Activated T-cell treated with anti-CD3 and anti-CD28 coated beads for 1 hour (primary cell): Measurements from ENCODE around the gene ZNF521.

Source experiments
- DNase-seq: peaks from one replicate; pipeline ENCODE4 v3.0.0-alpha.2; 2020; ENCODE audit warnings: low read depth

The ZNF521 gene

DNA sequence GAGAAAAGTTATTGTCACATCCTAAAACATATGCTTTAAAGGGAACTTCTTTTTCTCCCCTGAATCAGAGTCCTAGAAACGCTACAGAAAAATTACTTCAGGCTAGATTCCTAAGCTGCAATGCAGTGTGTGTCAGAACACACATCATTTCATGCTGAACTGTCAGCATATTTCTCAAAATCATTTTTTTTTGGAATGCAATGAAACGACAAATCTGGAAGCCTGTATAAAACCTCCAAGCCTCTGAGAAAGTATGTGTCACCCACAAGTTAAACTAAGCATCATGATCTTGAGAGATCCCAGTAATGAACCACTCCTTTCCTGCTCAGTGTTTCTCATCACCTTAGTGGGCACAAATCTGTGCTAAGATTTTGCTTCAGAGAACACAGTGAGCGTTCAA is 276.2 kb downstream of the ZNF521 start:
- DNase-seq: no peak

GRCh38 chr18:25075331-25075730 is 276.6 kb downstream of the ZNF521 start:
- DNase-seq: no peak

- DNase-seq: no peak
Measured at GRCh38 chr18:25074925-25075324, 277.0 kb downstream of the ZNF521 start.

DNA sequence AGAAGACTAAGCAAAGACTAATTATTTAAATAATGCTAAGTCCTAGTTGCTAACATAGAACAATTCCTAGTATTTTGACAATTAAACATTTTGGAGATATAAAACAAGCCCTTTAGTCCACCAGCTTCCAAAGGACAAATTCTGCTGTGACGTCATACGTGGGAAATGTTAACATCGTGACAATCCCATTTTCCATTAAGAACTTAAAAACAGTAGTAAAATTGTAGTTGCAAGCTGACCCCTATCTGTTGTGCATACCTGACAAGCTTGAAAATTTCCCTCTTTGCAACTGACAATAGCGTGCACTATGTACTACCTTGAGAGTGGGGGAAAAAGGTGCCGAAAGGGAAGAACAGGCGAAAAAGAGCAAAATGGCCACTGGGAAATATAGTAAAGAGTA is 279.8 kb downstream of the ZNF521 start:
- DNase-seq: no peak

GRCh38 chr18:25067275-25068025 is 284.5 kb downstream of the ZNF521 start:
- DNase-seq: no peak

DNA sequence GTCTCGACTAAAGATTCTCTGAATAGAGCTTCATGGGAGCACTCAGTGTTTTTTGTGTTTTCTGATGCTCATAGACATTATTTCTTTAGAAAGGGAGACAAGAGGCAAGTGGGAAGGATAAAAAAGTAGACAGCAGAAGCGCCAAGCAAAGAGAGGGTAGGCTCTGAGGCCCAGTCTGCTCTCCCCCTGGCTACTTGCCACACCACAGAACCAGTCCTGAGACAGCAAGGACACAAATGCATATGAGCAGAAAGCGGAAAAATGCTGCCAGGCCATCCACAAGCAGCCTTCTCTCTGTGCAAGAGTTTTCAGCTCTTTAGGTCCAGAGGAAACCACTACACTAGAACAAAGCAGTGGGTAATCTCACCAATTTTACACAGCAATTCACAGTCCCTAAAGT is 285.4 kb downstream of the ZNF521 start:
- no peak for DNase-seq

GRCh38 chr18:25062720-25063119 is 289.2 kb downstream of the ZNF521 start:
- DNase-seq: no peak

- DNase-seq: no peak
Measured at GRCh38 chr18:25061395-25061794, 290.6 kb downstream of the ZNF521 start.

DNA sequence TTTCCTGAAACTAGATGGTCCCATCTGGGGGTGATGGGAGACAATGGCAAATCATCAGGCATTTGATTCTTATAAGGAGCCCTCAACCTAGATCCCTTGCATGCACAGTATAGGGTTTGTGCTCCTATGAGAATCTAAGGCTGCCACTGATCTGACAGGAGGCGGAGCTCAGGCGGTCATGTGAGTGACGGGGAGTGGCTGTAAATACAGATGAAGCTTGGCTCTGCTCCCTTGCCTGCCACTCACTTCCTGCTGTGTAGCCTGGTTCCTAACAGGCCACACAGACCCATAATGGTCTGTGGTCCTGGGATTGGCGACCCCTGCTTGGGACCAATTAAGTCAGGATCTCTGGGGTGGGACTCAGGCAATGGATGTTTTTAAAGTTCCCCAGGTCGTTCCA is 293.4 kb downstream of the ZNF521 start:
- DNase-seq: no peak

DNA sequence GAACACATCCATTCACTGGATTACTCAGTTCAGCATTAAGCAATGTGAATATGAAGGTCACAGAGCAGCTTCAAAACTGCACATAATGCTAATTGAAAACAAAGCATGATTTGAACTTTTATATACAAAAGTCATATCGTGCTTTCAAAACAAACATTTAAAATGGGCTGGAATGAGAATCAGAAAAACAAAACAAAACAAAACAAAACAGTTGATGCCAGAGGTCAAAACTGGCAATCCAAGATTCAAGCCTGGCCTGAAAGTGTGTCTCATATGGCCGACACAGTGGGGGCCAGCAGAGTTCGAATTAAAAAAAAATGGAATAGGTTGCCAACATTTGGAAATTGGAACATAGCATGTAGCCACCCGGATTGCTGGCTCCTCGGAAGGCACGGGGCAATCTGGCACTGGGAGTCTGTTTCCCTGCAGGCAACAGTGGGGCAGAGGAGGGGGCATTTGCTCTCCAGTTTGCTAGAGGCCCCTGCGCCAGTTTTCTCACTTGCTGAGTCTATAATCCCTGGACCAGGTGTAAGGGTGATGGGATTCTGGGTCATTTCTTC is 294.4 kb downstream of the ZNF521 start:
- DNase-seq: no peak

DNA sequence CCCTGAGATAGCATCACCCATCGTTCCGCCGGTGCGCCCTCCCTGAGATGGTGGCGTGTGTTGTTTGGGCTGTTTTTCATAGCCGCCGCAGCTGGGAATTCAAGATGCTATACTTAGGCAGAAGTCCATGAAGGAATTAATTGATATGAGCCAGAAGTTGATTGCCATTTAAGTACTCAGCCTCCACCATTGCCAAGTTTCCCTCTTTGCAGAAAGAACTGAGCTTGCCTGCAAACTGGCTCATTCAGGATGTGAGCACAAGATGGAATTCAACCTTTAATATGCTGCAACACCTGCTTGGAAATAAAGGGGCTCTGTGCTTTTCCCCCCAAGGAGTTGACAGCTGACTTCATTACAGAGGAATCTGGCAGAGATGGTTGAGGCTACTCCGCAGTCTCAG is 295.5 kb downstream of the ZNF521 start:
- DNase-seq: no peak

DNA sequence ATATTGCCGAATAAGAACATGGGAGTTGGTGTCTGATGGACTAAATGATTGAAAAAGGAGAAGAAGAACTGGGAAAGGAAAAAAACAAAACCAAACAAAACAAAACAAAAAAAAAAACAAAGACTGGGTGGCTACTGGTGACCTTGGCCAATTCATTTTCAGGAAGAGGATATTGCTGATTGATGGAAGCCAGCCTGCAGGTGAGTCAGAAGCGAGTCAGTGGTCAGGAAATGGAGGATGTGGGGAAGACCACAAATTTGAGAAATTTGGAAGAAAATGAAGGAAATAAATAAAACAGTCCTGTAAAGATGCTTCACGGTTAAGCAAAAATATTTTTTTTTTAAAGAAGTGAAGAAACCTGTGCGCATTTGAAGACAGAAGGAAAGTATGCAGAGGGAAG is 296.9 kb downstream of the ZNF521 start:
- no peak for DNase-seq

- DNase-seq: no peak
Measured at GRCh38 chr18:25053466-25053865, 298.5 kb downstream of the ZNF521 start.

GRCh38 chr18:25052511-25052921 is 299.4 kb downstream of the ZNF521 start:
- no peak for DNase-seq

GRCh38 chr18:25050605-25051004 is 301.4 kb downstream of the ZNF521 start:
- DNase-seq: no peak

- no peak for DNase-seq
Measured at GRCh38 chr18:25047983-25048382, 304.0 kb downstream of the ZNF521 start.

GRCh38 chr18:25047421-25047820 is 304.5 kb downstream of the ZNF521 start:
- DNase-seq: no peak

- no peak for DNase-seq
Measured at GRCh38 chr18:25044694-25045093, 307.3 kb downstream of the ZNF521 start.

GRCh38 chr18:25043104-25043503 is 308.9 kb downstream of the ZNF521 start:
- DNase-seq: no peak

DNA sequence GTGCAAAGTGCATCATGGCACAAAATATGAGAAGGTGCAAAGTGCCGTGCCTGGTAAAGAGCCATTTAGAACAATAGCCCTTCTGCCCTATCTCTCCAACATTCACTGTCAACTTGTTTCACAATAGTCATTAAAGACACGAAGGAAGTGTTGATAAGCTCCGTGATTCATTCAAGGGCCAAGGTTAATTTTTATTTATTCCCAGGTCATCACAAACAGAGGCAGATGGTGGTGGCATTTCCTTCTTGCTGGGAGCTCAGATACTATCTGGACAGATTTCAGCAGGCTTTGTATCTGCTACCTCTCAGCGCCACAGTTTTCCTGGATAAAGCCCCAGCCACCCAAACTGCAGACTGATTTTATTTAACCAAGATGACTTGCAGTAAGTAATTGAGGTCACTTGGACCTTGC is 309.3 kb downstream of the ZNF521 start:
- no peak for DNase-seq

GRCh38 chr18:25039781-25040180 is 312.2 kb downstream of the ZNF521 start:
- no peak for DNase-seq

DNA sequence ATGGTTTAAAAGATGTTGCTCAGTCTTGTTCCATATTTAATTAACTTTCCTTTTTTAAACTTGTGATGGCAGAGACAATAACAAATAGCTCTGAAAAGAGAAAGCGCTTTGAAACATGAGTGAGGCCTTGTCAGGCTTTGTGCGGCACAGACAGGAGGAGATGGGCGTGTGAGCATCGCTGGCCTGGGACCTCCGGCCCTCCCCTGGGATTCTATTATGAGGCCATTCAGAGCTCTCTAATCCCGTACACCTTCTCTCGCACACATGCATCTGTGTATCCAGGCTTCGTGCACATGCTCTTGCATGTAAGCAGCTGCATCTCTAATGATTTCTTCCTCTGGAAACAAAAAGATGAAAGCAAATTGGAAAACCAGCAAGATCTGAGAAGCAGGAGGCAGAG is 313.7 kb downstream of the ZNF521 start:
- no peak for DNase-seq

DNA sequence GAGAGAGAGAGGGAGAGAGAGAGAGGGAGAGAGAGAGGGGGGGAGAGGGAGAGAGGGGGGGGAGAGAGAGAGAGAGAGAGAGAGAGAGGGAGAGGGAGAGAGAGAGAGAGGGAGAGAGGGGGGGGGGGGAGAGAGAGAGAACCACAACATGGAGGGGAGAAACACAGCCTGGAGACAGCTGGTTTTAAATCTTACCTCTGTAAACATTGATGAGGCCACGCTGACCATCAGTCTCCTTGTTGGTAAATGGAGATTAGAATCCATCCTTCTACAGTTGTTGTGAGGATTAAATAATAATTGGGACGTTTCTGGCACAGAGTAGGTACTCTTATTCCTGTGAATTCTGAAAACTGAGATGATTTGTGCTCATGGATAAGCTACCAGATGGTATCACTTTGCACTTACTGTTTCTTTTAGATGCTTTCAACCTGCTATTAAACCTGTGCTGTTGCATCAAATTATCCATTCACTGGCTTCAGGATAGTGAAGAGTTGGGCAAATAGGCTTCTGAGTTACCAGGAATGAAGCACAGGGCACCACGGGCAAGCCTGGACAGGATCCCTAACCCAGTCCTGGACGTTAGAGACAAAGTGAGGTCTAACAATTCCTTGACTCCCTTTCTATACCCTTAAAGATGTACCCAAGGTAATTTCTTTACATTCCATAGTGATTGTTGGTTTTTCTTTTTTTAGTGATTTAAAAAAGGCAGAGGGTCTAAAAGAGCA is 318.1 kb downstream of the ZNF521 start:
- DNase-seq: no peak
